Ovary (tissue), 3 donors: ENCODE measurements around the gene EIF3K.

Experiments
- CTCF ChIP-seq, 3 donors: fragments of 450-650 bp in 2 of 3; fragments of 200-600 bp in 1 of 3; IDR thresholded peaks; one replicate each; pipeline versions ENCODE4 v1.5.1 to v1.8.0; 2016 to 2022; ENCODE audit warnings: antibody characterized with exemption in 3 of 3, mild to moderate bottlenecking in 1 of 3
- EP300 ChIP-seq: sonication (generic); formaldehyde crosslinking; IDR thresholded peaks from one replicate; pipeline ENCODE4 v1.6.1; 2017; ENCODE audit warnings: antibody characterized with exemption
- POLR2A ChIP-seq: fragments of 450-650 bp; IDR thresholded peaks from one replicate; pipeline ENCODE4 v1.6.1; 2017; ENCODE audit warnings: antibody characterized with exemption, mild to moderate bottlenecking, moderate library complexity
- donor health status: DM: no; HTN: no; CAD: no.

- TF ChIP-seq POLR2A: no peak
- TF ChIP-seq CTCF (IDR thresholded peaks at IDR 0.05): no peak
- TF ChIP-seq EP300: no peak
Observed at GRCh38 chr19:38664503-38665211, 45.7 kb downstream of the EIF3K start.
